Fibroblast of the aortic adventitia (primary cell): ENCODE results near the gene TLX2. TPM values are rescaled to one million over a fixed set of nuclear protein-coding genes. Genes with fewer than 3 reads are reported as not detected.
"Not testable (repeated sequence)": the region's sequence is repeated elsewhere in the genome, so short reads cannot be mapped to it uniquely, and the experiment has no call there.

ENCODE experiments used
- DNase-seq: peaks from one replicate; pipeline ENCODE4 v3.0.0-alpha.2; 2010; ENCODE audit warnings: low read depth
- H3K4me3 ChIP-seq: 2 replicates; pipeline ENCODE4 v1.5.1; 2011; ENCODE audit warnings: low read depth, mild to moderate bottlenecking, control low read depth, low read length, moderate library complexity
- total RNA-seq: library from RNA; depleted of rRNA; stranded (reverse); fragments of >200 nt; gene quantifications from 2 replicates; pipeline ENCODE4 v1.2.3, GENCODE V29; 2012; ENCODE audit warnings: low replicate concordance
- TF ChIP-seq, protein P1 (sequence below): IDR thresholded peaks from 2 replicates; pipeline ENCODE4 v1.5.1; 2011; ENCODE audit warnings: mild to moderate bottlenecking, low read length, control low read depth, inconsistent platforms; ENCODE audit not compliant: insufficient read depth

TLX2 gene
- total RNA-seq, result not detected in 2 replicates

GRCh38 chr2:74514368-74515270 lies at the start of gene TLX2:
TSS of gene TLX2 (plus strand) at chr2:74514450. CDS start at chr2:74514807, 357 bp downstream.
- no peak for DNase-seq
- H3K4me3 ChIP-seq, result no peak within 1 kb of the TSS
- TF ChIP-seq, protein P1, sequence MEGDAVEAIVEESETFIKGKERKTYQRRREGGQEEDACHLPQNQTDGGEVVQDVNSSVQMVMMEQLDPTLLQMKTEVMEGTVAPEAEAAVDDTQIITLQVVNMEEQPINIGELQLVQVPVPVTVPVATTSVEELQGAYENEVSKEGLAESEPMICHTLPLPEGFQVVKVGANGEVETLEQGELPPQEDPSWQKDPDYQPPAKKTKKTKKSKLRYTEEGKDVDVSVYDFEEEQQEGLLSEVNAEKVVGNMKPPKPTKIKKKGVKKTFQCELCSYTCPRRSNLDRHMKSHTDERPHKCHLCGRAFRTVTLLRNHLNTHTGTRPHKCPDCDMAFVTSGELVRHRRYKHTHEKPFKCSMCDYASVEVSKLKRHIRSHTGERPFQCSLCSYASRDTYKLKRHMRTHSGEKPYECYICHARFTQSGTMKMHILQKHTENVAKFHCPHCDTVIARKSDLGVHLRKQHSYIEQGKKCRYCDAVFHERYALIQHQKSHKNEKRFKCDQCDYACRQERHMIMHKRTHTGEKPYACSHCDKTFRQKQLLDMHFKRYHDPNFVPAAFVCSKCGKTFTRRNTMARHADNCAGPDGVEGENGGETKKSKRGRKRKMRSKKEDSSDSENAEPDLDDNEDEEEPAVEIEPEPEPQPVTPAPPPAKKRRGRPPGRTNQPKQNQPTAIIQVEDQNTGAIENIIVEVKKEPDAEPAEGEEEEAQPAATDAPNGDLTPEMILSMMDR, result no peak

DNA sequence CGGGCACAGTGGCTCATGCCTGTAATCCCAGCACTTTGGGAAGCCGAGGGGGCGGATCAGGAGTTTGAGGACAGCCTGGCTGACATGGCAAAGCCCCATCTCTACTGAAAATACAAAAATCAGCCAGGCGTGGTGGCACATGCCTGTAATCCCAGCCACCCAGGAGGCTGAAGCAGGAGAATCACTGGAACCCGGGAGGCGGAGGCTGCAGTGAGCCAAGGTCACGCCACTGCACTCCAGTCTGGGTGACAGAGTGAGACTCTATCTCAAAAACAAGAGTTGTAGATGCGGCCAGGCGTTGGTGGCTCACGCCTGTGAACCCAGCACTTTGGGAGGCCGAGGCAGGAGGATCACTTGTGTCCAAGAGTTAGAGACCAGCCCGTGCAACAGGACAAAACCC lies 43.5 kb upstream of the TLX2 start:
- H3K4me3 ChIP-seq, DNase-seq: not testable (repeated sequence)

DNA sequence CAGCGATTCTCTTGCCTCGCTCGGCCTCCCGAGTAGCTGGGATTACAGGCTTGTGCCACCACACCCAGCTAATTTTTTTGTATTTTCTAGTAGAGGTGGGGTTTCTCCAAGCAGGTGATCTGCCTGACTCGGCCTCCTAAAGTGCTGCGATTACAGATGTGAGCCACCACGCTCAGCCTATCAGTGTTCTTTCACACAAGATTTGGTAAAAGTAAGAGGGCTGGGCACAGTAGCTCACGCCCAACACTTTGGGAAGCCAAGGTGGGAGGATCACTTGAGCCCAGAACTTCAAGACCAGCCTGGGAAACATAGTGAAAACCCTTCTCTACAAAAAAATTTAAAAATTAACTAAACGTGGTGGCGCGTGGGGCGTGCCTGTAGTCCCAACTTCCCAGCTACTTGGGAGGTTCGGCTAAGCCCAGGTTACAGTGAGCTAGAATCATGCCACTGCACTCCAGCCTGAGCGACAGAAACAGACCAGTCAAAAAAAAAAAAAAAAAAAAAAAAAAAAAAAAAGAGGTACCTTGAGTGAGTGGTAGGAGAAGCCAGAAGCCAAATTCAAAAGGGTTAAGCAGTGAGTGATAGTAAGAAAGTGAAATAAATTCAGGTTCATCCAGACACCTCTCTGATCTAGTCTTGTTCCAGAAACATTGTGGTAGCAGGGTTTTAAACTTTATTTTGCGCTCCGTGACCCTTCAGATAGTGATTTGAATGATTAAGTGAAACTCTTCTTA lies 42.8 kb upstream of the TLX2 start:
- DNase-seq, result no peak
- peak overlapping the region; percentile 89 for H3K4me3 ChIP-seq
- TF ChIP-seq, protein P1, result no peak

GRCh38 chr2:74472086-74472944 lies 41.9 kb upstream of the TLX2 start, which contains the start of gene MRPL53:
TSS of gene MRPL53 (minus strand) at chr2:74472680. CDS start at chr2:74472660, 20 bp downstream.
- TF ChIP-seq, protein P1, result no peak
- H3K4me3 ChIP-seq, result peak within 1 kb of the TSS; percentile 89
- peak; percentile 94 for DNase-seq

GRCh38 chr2:74472945-74473258 lies 41.3 kb upstream of the TLX2 start:
- TF ChIP-seq, protein P1, result no peak
- no peak for DNase-seq
- H3K4me3 ChIP-seq, result peak overlapping the region; percentile 89

DNA sequence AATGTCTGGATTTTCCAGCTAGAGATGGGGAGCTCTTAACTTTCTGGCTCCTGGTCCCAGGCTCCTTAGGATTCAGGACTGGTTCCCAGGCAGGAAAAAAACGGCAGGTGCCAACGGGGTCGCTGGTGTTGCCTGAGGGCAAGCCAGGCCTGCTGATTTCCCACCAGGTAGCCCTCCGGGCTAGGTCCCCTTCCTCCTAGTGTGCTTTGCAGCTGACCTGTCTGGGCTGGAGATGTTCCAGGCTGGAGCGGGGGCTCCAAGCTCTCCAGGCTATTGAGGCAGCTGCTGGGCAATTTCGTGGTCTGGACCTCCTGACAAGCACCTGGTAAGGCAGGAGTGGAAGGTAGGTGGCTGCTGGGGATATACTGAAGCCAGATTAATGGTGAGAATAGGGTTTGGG lies 39.8 kb upstream of the TLX2 start:
- TF ChIP-seq, protein P1, result no peak
- H3K4me3 ChIP-seq, result no peak overlapping the region
- no peak for DNase-seq
